22Rv1 (cell line): ENCODE results near the gene DISC1.

Source experiments
- CTCF ChIP-seq: fragments of 450-650 bp; IDR thresholded peaks from 2 replicates; pipeline ENCODE4 v1.5.1; 2017; ENCODE audit warnings: mild to moderate bottlenecking
- ZFX ChIP-seq: fragments of 450-650 bp; IDR thresholded peaks from 2 replicates; pipeline ENCODE4 v1.6.1; 2017; ENCODE audit warnings: antibody characterized with exemption, borderline replicate concordance

GRCh38 chr1:231666937-231667608 lies 40.5 kb downstream of the DISC1 start:
- no peak for TF ChIP-seq CTCF
- TF ChIP-seq ZFX, result no peak
